AG09319 (cell line): ENCODE measurements around the gene C6.
A peak's percentile ranks its signal among the peaks of the same experiment; 100 is the strongest.
"Not testable (repeated sequence)": the region's sequence is repeated elsewhere in the genome, so short reads cannot be mapped to it uniquely, and the experiment has no call there.

Source experiments
- DNase-seq: peaks from one replicate; pipeline ENCODE4 v3.0.0-alpha.2; 2010; ENCODE audit warnings: low read depth; ENCODE audit errors: extremely low read depth
- TF ChIP-seq, protein P1 (sequence below): IDR thresholded peaks from 2 replicates; pipeline ENCODE4 v1.5.1; 2011; ENCODE audit warnings: low read depth, mild to moderate bottlenecking, inconsistent platforms, low read length, moderate library complexity

The C6 gene

DNA sequence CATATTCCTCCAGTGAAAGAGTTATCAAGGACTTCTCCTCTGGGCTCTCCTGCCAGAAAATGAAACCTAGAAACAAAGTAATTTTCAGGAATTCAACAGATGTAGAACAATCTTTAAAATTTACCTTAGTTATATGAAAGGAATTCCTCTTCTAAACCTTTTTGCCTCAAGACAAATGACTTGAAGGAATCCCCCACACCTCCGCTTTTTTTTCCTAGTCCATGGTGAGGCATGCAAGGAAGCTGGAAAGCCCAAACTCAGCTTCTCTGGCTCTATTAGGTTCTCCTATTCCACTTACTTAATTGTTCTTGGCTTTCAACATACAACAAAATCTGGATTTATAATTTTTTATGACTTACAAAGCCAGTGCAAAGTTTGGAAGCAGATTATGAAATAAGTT lies 27.2 kb downstream of the C6 start:
- TF ChIP-seq, protein P1, sequence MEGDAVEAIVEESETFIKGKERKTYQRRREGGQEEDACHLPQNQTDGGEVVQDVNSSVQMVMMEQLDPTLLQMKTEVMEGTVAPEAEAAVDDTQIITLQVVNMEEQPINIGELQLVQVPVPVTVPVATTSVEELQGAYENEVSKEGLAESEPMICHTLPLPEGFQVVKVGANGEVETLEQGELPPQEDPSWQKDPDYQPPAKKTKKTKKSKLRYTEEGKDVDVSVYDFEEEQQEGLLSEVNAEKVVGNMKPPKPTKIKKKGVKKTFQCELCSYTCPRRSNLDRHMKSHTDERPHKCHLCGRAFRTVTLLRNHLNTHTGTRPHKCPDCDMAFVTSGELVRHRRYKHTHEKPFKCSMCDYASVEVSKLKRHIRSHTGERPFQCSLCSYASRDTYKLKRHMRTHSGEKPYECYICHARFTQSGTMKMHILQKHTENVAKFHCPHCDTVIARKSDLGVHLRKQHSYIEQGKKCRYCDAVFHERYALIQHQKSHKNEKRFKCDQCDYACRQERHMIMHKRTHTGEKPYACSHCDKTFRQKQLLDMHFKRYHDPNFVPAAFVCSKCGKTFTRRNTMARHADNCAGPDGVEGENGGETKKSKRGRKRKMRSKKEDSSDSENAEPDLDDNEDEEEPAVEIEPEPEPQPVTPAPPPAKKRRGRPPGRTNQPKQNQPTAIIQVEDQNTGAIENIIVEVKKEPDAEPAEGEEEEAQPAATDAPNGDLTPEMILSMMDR: no peak
- DNase-seq: no peak

DNA sequence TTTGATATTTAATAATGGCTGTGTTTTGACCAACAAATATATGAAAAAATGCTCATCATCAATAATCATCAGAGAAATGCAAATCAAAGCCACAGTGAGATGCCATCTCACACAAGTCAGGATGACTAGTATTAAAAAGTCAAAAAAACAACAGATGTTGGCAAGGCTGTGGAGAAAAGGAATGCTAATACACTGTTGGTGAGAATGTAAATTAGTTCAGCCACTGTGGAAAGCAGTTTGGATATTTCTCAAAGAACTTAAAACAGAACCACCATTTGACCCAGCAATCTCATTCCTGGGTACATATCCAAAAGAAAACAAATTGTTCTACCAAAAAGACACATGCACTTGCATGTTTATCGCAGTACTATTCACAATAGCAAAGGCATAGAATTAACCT lies 30.0 kb downstream of the C6 start:
- DNase-seq: not testable (repeated sequence)

DNA sequence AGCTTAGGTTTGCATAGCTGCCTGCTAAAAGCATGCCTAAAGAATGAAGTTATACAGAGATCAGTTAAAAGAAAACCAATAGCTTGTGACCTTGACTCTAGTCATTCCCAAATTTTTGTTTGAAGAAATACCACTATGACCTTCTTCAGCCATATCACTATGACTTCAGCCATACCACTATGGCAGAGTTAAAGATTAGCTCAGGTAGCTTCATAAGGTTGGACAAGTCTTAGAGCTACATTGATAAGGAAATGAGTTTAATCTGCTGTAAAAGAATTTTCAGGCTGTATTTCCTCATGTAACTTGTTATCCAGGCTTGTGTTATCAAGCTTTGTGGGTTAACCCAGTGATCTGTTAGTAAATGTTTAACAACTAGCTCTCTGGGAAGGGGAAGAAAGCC lies 30.7 kb downstream of the C6 start:
- TF ChIP-seq, protein P1: no peak
- no peak for DNase-seq

DNA sequence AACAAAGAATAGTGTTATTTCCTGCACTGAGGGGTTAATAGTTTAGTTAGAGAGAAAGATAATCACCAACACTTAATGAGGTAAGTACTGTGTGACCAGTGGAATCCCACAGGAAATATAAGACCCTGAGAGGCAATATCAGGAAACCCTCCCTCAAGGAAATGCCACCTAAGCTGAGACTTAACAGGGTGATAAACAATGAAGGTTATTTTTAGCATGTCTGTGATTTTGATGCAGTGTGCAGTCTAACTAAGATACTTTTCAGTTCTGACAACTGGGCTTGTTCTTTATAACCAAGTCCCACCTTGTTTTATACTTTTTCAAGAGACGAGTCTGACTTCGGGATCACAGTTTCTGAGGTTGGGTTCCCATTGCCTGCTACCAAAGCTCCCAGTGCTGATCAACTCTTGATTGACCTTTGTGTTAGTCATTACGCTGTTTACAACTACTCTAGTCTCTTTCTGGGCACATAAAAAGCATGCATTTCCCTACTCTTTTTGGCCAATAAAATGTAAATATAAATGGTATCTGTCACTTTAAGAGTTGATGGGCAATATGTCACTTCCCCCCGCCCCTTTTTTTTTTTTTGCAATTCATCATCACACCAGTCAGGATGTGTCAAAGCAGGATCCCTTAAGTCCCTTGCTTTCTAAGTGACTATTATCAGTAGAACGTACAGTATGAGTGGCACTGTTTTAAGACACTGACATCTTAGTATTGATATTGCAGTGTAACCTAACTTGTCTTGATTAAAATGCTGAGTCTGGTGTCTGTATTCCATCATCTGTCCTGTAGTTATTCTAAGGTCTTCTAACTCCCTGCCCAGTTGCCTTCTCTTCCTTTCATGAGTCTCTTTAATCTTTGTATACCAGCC lies 31.4 kb downstream of the C6 start:
- TF ChIP-seq, protein P1: no peak
- no peak for DNase-seq

DNA sequence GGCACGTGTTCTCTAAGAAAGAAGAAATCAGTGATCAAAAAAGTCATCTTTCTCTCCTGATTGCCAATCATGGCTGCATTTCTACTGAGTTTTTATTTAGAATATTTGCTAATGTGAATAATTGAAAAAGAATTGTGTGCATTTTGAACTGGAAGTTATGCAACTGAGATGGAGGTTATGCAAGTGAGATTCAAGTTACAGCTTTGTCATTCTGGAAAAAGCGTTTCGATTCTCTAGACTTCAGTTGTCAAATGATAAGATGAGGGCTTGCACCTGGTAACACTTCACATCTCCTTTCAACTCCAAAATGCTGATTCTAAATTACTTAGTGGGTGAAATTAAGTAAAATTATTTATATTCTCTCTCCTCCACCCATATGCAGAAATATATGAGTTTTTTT lies 36.4 kb downstream of the C6 start:
- TF ChIP-seq, protein P1: no peak
- DNase-seq: peak; percentile 19

DNA sequence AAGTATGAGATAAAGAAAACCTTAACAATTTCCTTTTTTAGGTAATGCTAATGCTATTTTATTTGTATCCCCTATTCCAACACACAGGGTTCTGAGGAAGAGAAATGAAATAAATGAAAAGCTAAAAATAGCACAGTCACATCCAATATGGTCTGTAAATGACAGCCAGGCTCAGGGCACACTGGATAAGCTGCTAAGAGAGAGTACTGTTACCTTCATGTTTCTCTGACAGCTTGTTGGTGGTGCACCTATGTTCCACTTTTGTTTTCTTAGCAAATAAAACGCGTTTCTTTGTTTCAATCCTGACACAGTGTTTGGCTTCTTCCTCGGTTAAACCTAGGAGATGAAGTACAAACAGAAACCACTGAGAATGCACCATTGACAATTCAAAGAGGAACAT lies 41.3 kb downstream of the C6 start:
- TF ChIP-seq, protein P1: no peak
- no peak for DNase-seq

DNA sequence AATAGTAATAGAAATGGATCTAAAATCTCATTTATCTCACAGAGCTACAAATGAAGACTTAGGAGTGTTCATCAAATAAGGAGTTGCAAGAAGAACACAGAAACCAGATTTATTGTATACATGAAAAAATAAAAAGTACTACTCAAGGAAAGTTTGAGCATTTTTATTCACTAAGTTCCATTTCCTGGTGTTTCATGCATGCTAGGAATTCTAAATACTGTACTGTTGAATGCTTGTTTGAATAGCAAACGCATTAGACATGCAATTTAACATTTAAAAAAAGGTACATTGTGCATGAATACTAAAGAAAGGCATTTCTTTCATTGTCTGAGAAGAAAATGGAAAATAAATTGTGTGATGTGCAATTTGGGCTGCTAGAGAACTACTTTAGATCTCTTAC lies 52.1 kb downstream of the C6 start:
- TF ChIP-seq, protein P1: no peak

More for the DNA sequence above, 52.1 kb downstream of the C6 start:
- peak; percentile 10 for DNase-seq
